ENCODE measurements around the gene FAR2. TPM values are rescaled to one million over a fixed set of nuclear protein-coding genes. Genes with fewer than 3 reads are reported as not detected.
"Not testable (repeated sequence)": the region's sequence is repeated elsewhere in the genome, so short reads cannot be mapped to it uniquely, and the experiment has no call there.

FAR2 gene
- total RNA-seq, 1 experiment from 2014 or later: 22.1 TPM

- H3K23ac ChIP-seq (ENCODE audit: insufficient read length, low read depth, low read length): no peak overlapping the region
- no peak overlapping the region for H2AK5ac ChIP-seq (ENCODE audit: insufficient read length, low read length)
- no peak overlapping the region for H3K18ac ChIP-seq (ENCODE audit: insufficient read length, low read depth, low read length)
- no peak overlapping the region for H3K27ac ChIP-seq (ENCODE audit: insufficient read length, low read depth, low read length)
- H3K79me1 ChIP-seq (ENCODE audit: insufficient read depth, low read depth, low read length, poor library complexity, severe bottlenecking): no peaks in the 10 kb centered on the region
- no peak overlapping the region for H4K8ac ChIP-seq (replicated peaks; ENCODE audit: insufficient read length, low read depth, low read length)
- TF ChIP-seq, protein P1, sequence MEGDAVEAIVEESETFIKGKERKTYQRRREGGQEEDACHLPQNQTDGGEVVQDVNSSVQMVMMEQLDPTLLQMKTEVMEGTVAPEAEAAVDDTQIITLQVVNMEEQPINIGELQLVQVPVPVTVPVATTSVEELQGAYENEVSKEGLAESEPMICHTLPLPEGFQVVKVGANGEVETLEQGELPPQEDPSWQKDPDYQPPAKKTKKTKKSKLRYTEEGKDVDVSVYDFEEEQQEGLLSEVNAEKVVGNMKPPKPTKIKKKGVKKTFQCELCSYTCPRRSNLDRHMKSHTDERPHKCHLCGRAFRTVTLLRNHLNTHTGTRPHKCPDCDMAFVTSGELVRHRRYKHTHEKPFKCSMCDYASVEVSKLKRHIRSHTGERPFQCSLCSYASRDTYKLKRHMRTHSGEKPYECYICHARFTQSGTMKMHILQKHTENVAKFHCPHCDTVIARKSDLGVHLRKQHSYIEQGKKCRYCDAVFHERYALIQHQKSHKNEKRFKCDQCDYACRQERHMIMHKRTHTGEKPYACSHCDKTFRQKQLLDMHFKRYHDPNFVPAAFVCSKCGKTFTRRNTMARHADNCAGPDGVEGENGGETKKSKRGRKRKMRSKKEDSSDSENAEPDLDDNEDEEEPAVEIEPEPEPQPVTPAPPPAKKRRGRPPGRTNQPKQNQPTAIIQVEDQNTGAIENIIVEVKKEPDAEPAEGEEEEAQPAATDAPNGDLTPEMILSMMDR (conservative IDR thresholded peaks at IDR 0.05): no peak
- H3K9me3 ChIP-seq (ENCODE audit: control insufficient read depth, low read depth, low read length): no peaks in the 10 kb centered on the region
- H3K4ac ChIP-seq (ENCODE audit: low read depth, low read length): no peak overlapping the region
- no peak overlapping the region for H3K56ac ChIP-seq (ENCODE audit: insufficient read length, low read depth, low read length)
- H3K4me2 ChIP-seq (ENCODE audit: insufficient read depth, insufficient read length, low read length): no peak overlapping the region
- no peak overlapping the region for H4K91ac ChIP-seq (ENCODE audit: insufficient read length, low read depth, low read length)
- H2AFZ ChIP-seq (ENCODE audit: low read length): no peak overlapping the region
- H2BK20ac ChIP-seq (ENCODE audit: low read depth, low read length, poor library complexity, severe bottlenecking): no peak overlapping the region
- Mint-ChIP-seq H3K4me1 (peaks cover 14 to 19% of the 10 kb centered on the region in 2 experiments), H3K9me3 (peaks cover 10 to 15% of the 10 kb centered on the region in 2 experiments), H3K4me3 (no peak overlapping the region), H3K27me3 (ENCODE audit: low read depth) (no peaks in the 10 kb centered on the region), H3K27ac (no peak overlapping the region), H3K36me3 (ENCODE audit: insufficient read depth in 1 of 3, low read depth in 3 of 3) (peaks cover 19 to 25% (median 24%) of the 10 kb centered on the region in 3 experiments)
- no peaks in the 10 kb centered on the region for H3K23me2 ChIP-seq (ENCODE audit: insufficient read length, low read depth, low read length, poor library complexity, severe bottlenecking)
- no peak overlapping the region for H2BK120ac ChIP-seq (ENCODE audit: low read depth, low read length, poor library complexity, severe bottlenecking)
- H3K9ac ChIP-seq (ENCODE audit: extremely low read depth, insufficient read length, low read length): no peak overlapping the region
- no peak overlapping the region for H3T11ph ChIP-seq (ENCODE audit: low read length)
- no peak overlapping the region for H2BK12ac ChIP-seq (ENCODE audit: insufficient read length, low read depth, low read length)
- no peaks in the 10 kb centered on the region for H3K27me3 ChIP-seq (ENCODE audit: insufficient read depth, low read length)
- H3K14ac ChIP-seq (ENCODE audit: insufficient read depth, low read length): no peak overlapping the region
- no peak overlapping the region for H4K5ac ChIP-seq (ENCODE audit: insufficient read length, low read depth, low read length)
- H2BK15ac ChIP-seq (ENCODE audit: low read depth, low read length): no peak overlapping the region
- no peak overlapping the region for H2BK5ac ChIP-seq (ENCODE audit: insufficient read length, low read length)
- no peaks in the 10 kb centered on the region for H3K79me2 ChIP-seq (ENCODE audit: insufficient read depth, low read length)
- no peak for DNase-seq
- H3K4me1 ChIP-seq (ENCODE audit: insufficient read depth, low read length): no peaks in the 10 kb centered on the region
- no peaks in the 10 kb centered on the region for H4K20me1 ChIP-seq (ENCODE audit: control insufficient read depth, insufficient read depth, insufficient read length)
- no CpG with 5 or more reads among the region's 6 CpGs for WGBS (ENCODE audit: extremely low coverage, insufficient read length, low lambda C conversion rate)
Measured at GRCh38 chr12:29176941-29177340, 27.9 kb downstream of the FAR2 start.

DNA sequence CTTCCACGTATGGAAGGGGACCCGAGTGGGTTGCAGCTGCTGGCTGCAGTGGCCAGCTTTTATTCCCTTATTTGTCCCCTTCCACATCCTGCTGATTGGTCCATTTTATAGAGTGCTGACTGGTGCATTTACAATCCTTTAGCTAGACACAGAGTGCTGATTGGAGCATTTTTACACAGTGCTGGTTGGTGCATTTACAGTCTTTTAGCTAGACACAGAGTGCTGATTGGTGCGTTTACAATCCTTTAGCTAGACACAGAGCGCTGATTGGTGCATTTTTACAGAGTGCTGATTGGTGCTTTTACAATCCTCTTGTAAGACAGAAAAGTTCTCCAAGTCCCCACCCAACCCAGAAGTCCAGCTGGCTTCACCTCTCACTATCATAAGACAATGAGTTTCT, 33.2 kb downstream of the FAR2 start:
- not testable (repeated sequence) for H4K8ac ChIP-seq (replicated peaks; ENCODE audit: insufficient read length, low read depth, low read length); H3K27ac Mint-ChIP-seq; H4K20me1 ChIP-seq (ENCODE audit: control insufficient read depth, insufficient read depth, insufficient read length); H2BK20ac ChIP-seq (ENCODE audit: low read depth, low read length, poor library complexity, severe bottlenecking); H3K27me3 ChIP-seq (ENCODE audit: insufficient read depth, low read length); H3K27me3 Mint-ChIP-seq (ENCODE audit: low read depth); H3K23ac ChIP-seq (ENCODE audit: insufficient read length, low read depth, low read length); H2BK15ac ChIP-seq (ENCODE audit: low read depth, low read length); H3K56ac ChIP-seq (ENCODE audit: insufficient read length, low read depth, low read length); H3T11ph ChIP-seq (ENCODE audit: low read length); H2BK12ac ChIP-seq (ENCODE audit: insufficient read length, low read depth, low read length); H3K23me2 ChIP-seq (ENCODE audit: insufficient read length, low read depth, low read length, poor library complexity, severe bottlenecking); H3K79me1 ChIP-seq (ENCODE audit: insufficient read depth, low read depth, low read length, poor library complexity, severe bottlenecking); H2AFZ ChIP-seq (ENCODE audit: low read length); H3K18ac ChIP-seq (ENCODE audit: insufficient read length, low read depth, low read length); H3K4me3 Mint-ChIP-seq; H3K4me2 ChIP-seq (ENCODE audit: insufficient read depth, insufficient read length, low read length); H3K79me2 ChIP-seq (ENCODE audit: insufficient read depth, low read length); H3K9me3 Mint-ChIP-seq; H4K91ac ChIP-seq (ENCODE audit: insufficient read length, low read depth, low read length); DNase-seq; H3K9me3 ChIP-seq (ENCODE audit: control insufficient read depth, low read depth, low read length); H2BK5ac ChIP-seq (ENCODE audit: insufficient read length, low read length); H3K4ac ChIP-seq (ENCODE audit: low read depth, low read length); H3K36me3 Mint-ChIP-seq (ENCODE audit: insufficient read depth in 1 of 3, low read depth in 3 of 3); H3K4me1 ChIP-seq (ENCODE audit: insufficient read depth, low read length); H3K14ac ChIP-seq (ENCODE audit: insufficient read depth, low read length); H3K27ac ChIP-seq (ENCODE audit: insufficient read length, low read depth, low read length); H3K4me1 Mint-ChIP-seq; H3K9ac ChIP-seq (ENCODE audit: extremely low read depth, insufficient read length, low read length); H2AK5ac ChIP-seq (ENCODE audit: insufficient read length, low read length); H4K5ac ChIP-seq (ENCODE audit: insufficient read length, low read depth, low read length); H2BK120ac ChIP-seq (ENCODE audit: low read depth, low read length, poor library complexity, severe bottlenecking)
- WGBS (ENCODE audit: extremely low coverage, insufficient read length, low lambda C conversion rate): no CpG with 5 or more reads among the region's 4 CpGs
